ENCODE measurements around the gene FBN1. TPM values are rescaled to one million over a fixed set of nuclear protein-coding genes. Genes with fewer than 3 reads are reported as not detected.

Gene FBN1
- polyA plus RNA-seq, 1 donor, result 98.2 TPM

DNA sequence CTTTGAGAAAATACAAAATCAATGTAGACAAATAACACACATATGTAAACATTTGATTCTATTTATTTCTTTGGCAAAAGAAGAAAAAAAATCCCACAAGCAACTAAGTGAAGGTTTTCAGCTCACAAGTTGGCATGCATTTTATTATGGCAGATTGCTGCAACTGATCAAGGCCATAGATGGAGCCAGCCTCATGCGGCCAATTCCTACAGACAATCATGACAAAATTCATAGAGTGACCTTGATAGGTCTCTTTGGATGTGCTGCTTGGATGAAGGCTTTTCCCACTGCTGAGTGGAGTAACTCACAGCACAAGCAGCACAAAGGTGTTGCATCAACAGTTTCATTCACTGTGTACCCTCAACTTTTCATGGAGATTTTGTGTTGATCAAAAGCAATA, 22.1 kb downstream of the FBN1 start:
- no peak for DNase-seq

DNA sequence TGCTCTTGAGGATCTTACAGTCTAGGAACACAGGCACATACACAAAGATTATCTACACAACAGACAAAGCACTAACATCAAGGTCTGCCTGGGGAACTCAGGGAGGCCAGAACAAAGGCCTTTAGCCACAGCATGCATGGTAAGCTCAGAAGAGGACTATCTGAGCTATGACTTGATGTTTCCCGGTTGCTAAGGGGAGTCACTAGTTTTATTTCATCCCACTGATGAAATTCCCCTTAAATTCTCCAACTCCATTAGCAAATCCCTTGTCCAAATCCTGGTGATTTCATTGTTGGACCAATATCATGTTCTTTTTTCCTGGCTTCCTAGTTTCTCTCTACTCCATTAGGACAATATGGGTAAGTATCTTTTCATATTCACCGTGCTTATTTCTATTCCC, 23.3 kb downstream of the FBN1 start:
- DNase-seq, result no peak

DNA sequence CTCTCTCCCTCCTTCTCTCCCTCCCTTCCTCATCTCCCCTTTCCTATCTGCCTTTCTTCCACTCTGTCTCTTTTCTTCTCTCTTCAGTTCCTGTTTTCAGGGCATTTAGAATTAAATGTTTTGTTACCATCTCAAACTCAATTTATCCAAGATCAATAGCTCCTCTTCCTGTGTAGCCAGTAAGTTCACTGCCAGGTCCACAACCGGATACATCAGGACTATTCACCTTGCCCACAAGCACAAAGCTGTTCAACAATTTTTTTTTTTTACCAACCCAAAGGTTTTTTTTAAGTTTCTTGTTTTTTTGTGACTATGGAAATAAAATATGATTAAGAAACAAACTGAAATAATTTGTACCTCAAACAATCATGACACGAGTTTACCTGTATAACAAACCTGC, 26.1 kb downstream of the FBN1 start:
- no peak for DNase-seq

DNA sequence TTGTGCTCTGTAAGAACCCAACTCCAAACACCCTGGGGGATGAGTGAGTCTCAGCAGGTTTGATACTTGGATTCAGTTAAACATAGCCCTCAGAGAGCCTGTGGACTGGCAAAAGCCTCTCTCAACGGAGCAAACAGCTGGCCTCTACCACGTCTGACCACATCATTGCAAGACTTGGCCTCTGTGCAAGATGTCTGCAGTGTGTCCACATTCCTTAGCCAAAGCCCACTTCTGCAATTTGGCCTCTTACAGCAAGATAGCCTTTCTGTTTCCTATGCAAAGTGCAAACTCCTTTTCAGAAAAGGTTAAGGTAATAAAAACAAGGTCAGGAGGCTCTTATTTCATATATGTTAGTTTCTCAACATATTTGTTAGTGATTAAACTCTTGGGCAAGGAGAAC, 27.9 kb downstream of the FBN1 start:
- DNase-seq, result peak; percentile 22

DNA sequence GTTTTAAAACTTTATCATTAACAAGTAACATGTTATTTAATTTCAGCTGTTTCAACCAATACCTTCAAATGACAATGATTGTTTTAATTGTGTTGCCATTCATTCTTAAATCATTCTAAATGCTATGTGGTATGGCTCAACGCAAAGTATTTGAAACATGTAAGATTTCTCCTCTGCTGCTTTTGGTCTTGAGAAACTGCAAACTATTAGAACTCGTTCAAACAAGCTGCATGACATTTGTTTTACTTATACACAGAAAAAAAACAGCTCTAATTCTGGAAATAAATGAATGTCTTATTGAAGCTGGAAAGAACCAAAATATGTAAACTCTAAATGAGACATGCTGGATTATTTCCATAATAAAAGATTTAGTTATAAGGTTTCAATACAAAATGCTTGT, 29.3 kb downstream of the FBN1 start:
- no peak for DNase-seq

DNA sequence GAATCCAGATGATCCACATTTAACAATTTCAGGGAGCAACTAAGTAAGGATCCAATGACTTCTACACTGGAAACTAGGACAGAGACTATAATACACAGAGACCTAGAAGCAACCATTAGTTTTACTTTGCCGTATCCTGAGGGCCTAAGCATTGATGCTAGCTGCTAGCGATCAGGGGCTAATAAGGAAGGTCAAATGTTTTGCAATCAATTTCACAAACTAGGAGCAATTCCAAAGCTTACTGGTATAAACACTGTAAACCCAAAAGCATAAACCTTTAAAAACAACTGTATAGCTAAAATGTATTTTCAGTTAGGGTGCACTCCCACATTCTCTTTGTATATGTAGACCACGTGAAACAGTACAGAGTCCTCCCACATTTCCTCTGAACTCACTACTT, 31.5 kb downstream of the FBN1 start:
- DNase-seq, result no peak

DNA sequence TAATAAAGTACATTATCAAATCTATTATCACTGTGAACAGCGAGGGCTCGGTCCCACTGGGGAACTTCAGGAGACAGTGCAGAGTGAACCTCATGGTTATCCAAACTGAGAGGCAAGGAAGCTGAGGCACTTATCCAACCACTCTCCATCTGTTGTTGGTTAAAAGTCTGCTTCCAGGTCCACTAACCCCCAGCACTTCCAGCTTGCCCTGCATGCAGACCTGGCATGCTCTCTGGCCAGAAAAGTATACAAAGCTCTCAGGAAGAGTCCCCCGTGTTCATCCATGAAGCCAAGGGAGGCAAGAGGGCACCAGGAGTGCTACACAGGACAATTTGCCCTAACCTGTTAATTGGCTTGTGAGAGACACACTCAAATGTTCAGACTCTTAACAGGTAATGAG, 36.0 kb downstream of the FBN1 start:
- no peak for DNase-seq

DNA sequence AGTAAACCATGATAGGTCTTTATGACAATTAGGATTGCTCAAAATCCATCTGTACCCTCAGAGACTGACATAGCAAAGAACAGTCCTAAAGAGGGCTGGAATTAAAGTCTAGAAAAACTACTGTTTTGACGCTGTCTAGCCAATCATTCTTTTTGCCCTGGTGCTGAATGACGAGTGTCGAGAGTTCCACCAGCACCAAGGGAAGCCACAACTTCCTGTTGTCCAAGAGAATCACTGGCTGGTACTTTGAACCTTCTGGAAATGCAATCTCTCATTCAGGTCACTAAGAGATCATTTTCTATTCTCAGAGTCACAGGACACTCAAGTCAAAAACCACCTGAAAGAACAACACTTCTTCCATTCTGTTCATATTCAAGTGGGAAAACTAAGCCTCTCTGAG, 37.7 kb downstream of the FBN1 start:
- DNase-seq, result no peak

DNA sequence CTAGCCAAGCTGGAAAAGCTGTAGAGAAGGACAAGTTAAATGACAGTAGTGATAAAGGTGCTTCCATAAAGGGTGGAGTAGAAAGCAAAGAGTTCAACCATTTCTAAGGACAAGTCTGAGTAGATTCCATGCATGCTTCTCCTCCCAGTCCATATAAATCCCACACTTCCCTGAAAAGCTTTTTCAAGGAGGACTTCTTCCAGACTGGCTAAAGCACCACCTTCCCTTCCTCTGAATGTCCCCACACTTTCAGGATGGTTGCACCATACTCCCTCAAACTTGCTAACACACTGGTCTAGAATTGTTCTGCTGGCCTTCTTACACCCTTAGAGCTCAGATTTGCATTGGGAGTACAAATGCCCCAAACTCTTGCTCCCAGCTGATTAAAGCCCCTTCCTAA, 40.9 kb downstream of the FBN1 start:
- DNase-seq, result no peak

DNA sequence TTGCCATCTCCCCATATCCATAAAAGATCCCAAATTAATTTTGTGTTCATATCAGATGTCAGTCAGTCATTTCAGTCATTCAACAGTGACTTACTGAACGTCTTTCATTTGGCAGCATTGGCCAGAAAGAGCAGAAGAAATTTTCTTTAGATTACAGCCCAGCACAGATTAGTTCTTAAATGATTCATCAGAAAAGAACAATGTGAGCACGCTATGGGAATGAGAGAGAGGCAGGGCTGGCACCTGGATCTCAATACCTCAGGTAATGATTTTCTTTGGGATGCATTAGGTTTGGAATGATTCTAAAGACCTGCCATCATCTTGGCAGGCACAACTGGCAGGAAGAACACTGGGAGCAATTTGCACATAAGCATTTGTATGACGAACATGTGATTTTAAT, 41.6 kb downstream of the FBN1 start:
- DNase-seq, result no peak

DNA sequence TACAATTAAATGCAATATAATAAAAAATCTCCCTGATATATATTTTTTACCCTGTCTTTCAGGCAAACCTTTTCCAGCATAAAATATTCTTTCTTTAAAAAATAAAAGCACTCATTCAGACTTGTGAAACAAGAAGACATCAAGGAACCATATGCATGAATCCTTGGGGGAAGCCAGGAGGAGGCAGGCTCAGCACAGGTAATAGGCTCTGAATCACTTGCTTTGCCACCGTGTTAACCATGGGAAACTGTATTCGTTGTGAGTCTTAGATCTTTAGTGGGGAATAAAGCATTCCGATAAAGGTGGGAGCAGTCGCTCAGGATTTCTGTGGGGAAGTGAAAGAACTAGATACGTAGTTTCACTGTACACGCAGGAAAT, 42.4 kb downstream of the FBN1 start:
- no peak for DNase-seq

DNA sequence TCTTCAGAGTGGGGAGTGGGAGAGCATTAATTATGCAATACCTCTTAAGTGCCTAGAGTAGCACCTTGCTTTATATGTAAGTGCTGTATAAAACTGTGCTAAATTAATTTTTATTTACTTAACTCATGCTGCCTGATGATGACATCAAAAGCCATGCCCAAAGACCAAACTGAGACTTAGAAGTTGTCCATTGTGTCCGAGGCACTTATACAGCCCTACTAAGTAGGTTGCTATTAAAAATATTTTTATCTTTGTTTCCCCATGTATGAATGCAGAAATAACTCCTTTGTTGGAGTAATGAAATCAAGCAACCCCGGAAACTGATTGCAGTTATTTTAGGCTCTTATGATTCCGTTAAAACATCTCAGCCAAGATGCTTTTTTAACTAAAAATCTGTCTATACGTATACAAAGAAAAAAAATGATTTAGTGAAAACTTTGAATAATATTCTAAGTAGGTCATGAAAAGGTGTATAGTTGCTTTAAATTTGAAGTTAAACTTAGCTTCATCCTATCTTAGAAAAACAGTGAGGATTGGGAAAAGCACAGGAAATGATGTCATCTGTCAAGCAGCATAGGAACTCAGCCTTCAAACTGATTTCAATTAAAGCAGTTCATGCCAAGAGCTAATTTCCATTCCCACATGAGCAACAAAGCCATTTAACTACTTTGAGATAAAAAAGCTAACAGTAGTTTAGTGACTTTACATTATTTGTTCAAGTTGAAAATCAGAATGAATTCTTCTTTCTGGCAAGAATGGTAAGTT, 43.0 kb downstream of the FBN1 start:
- peak; percentile 40 for DNase-seq

DNA sequence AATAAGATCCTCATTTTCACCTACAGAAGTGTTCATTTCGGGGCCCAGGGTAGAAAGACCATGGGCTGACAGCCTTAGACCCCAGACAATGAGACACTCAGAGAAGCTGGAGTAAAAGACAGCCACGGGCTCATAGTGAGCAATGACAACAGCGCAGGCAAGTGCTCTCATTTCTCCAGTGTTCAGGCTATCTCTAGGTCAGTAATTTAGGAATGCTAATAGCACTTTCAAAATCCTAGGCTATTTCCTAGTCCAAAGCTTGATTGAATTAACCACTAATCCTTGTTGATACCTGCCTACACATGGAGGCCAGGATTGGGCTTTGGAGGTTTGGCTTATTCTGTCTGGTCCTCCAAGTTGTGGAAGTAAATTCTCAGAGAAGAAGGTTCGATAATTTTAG, 44.4 kb downstream of the FBN1 start:
- DNase-seq, result no peak

DNA sequence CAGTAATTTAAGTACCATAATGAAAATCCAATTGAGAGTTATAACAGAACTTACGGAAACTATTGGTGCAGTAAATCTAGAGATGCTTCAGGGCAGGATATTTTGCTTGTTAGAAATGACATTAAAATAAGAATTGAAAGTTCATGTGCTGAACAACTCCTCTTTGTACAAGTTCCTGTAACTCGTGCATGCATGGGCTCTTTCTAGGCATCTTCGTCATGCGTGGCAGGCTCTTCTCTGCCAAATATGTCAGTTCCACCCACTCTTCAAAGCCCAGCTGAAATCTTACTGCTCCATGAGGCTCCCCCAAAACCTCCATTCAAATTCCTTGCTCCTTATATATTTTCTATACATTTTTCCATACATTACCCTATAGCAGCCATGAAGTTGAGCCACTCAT, 48.7 kb downstream of the FBN1 start:
- no peak for DNase-seq

DNA sequence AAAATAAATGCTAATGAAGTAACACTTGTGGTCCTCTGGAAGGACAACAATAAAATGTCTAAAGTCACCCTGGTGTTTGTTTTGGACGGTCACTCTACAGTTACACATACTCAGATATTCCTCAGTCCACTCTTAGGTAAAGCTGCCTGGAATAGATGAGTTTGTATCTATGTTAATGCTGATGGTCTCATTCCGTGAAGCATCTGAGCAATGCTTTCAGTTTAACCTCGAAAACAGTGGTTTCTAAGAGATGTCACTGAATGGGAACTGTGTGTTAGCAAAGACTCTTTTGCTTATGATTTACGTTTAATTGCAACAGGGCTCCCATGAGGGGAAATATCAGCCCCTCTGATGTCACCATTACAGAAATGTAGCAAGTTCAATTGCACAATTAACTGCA, 49.1 kb downstream of the FBN1 start:
- no peak for DNase-seq

DNA sequence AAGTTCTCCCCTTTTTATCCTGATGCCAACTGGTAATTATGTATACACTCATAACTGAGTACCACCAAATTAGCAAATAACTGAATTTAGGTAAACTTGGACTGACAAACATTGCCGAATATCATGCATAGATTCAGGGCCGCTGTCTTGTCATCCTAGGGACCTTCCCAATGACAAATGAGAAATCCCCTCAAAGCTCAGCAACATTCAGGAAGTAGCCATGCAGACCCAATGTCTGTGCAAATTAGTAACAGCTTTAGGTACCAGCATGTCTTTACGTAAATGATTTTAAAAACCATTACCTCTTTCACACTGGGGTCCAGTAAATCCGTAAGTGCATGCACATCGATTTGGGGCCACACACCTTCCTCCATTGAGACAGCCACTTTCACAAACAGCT, 49.5 kb downstream of the FBN1 start:
- no peak for DNase-seq

DNA sequence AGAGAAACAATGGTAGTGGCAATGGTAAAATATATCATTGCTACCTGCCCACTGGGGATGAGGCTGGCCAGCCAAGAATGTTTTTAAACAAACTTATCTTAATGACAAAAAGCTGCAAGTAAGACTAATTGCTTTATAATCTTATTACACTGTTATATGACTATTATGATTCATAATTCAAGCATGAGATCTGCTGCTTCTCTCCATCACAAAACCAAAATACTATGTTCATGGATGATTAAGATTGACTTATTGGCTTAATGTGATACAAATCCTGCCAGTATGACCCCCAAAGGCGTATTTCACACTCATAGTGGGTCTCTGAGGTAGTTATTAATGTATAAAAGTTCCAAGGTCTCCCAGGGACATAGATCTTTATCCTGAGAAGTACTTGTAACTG, 52.6 kb downstream of the FBN1 start:
- no peak for DNase-seq

DNA sequence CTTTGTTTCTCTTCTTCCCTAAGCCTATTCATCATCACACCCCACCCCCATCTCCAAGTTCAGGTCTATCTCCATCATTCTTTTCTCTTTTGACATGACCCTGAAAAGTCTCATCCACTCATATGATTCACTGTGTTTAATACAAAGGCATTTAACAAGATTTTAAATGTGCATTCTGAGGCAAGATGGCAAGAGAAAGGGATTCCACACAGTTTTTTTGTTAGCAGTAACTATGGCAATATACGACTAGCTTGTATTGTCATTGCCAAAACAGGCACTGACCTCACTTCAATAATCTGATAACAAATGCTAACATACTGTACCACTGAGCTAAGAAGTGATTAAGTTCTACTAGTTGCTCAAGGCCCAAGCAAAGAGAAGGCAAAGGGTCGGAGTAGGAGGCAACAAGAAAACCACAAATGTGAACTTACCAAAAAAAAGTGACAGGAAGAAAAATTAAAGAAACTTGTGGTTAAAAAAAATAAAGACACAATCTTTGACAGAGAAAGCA, 53.2 kb downstream of the FBN1 start:
- DNase-seq, result no peak

DNA sequence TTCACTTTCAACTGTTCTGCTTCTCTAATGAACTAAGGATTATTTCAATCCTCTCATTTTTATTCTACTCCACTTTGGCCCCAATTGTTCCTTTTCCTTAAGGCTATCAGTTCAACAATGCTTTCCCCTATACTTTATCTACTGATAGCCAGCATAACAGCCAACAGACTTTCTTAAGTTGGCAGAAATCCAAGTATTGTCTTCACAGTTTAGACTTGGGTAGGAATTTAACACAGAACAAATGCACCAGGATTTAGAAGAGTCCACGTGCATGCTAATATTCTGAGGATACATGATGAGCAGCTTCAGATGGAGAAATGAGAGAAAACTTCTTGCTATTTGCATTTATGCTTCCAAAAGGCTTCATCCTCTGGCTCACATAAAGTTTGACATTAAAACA, 54.8 kb downstream of the FBN1 start:
- no peak for DNase-seq

DNA sequence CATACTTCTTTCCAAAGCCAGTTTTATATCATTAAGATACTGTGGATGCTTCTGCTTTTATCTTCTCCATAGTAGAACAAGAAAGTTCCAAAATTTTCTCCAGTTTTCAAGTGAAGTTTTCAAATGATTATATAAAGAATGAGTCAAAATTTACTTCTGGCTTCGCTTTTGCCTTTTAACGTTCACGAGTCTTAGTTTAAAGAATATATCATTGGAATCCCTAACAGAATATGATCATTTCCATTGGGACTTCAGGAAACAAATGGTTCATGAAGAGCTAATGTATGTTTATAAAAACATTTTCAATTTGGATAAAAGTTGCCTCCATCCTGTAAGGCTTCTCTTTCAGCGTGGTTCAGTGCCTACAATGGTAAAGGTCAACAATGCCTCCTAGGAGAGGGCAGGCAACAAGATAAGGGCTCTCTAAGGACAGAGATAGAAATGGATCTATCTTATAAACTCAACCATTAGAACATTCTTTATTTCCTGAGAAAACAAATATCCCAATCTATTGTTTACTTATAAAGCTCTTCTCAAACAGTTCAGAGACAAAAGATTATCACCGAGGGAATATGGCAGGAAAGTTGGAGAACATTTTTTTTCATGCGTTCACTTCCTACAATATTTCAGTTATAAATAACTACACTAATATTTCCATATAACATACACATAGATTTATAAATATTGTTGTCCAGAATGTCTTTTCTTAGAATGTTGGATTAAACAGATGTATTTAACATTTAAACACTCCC, 60.5 kb downstream of the FBN1 start:
- DNase-seq, result no peak

DNA sequence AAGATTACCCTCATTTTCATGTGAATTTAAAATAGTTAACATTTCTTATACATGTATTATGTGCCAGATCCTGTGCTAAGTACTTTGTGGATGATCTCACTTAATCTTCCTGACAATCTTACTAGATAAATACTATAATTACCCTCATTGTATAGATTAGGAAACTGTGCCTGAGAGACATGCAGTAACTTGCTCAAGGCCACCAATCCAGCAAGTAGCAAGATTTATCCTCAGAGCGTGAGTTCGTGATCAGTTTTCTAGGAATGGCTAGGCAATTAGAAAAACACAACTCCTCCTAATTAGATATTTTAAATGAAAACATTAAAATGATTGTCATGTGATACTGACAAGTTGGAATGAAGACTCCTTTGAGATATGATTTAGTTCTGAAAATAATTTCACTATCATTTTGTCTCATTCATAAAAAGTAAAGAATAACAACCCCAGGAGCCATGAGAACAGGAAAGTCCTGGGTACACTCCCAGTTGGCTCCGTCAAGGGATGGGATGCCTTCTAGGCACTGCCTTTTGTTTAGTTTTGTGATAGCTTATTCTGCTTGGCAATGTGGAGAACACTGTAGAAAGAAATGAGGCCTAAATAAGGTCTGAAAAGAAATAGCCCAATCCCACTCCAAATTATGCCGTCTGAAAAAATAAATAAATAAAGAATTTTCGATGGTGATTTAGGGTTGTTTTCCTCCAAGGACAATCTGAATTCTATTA, 61.3 kb downstream of the FBN1 start:
- no peak for DNase-seq

DNA sequence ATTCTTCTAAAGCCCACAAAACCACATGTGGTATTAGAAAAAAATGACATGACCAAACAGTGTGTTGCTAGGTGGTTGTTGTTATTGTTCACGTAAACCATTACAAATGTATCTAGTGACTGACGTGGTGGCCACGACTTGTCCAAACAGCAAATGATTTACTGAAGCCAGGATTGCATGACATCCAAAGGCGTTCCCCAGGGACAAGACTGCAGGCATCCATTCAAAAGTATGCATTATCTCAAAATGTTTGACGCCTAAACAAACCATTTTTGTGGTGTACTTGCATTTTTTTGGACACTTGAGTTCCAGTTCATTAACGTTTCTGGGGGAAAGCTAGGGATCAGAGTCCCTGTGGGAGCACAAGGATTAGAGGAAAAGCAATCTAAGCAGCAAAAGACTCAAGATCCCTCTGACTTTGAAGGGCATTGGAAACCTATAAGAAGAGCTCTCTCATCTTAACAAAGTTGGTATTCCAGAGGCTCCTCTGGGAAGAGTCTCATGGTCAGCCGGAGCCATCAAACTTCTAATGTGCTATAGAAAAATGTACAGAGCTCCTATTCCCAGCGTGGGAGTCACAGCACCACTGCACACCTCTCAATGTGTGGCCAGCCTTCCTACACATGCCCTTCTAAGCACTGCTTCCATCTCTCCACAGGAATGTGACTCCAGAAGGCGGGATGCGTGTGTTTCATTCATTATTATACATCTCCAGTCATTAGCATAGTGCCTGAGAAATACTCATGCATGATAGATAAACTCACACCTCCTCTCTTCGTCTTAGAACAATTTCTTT, 62.9 kb downstream of the FBN1 start:
- DNase-seq, result no peak
